OCI-M1 (cell line): ENCODE results near the gene BCKDHB.
"Not testable (repeated sequence)": the region's sequence is repeated elsewhere in the genome, so short reads cannot be mapped to it uniquely, and the experiment has no call there.

Experiments
- DNase-seq: peaks from one replicate; lab custom pipeline; 2025; lab: John Stamatoyannopoulos, UW

The BCKDHB gene

GRCh38 chr6:80209430-80209829, 103.0 kb downstream of the BCKDHB start:
- DNase-seq, result no peak

- no peak for DNase-seq
These were observed 104.1 kb downstream of the BCKDHB start for GRCh38 chr6:80210618-80211017.

- no peak for DNase-seq
These were observed 104.8 kb downstream of the BCKDHB start for GRCh38 chr6:80211286-80211685.

GRCh38 chr6:80211890-80212289, 105.4 kb downstream of the BCKDHB start:
- peak; percentile 73 for DNase-seq

- peak; percentile 84 for DNase-seq
These were observed 108.1 kb downstream of the BCKDHB start for GRCh38 chr6:80214436-80215022.

- DNase-seq, result no peak
These were observed 108.6 kb downstream of the BCKDHB start for GRCh38 chr6:80215063-80215462.

- no peak for DNase-seq
These were observed 111.3 kb downstream of the BCKDHB start for GRCh38 chr6:80217794-80218193.

GRCh38 chr6:80223743-80224212, 117.3 kb downstream of the BCKDHB start:
- DNase-seq, result no peak

GRCh38 chr6:80226151-80226550, 119.7 kb downstream of the BCKDHB start:
- DNase-seq, result no peak

- no peak for DNase-seq
These were observed 120.2 kb downstream of the BCKDHB start for GRCh38 chr6:80226699-80227098.

- DNase-seq, result no peak
These were observed 121.2 kb downstream of the BCKDHB start for GRCh38 chr6:80227545-80228105.

- DNase-seq, result no peak
These were observed 126.8 kb downstream of the BCKDHB start for GRCh38 chr6:80233262-80233661.

GRCh38 chr6:80233958-80234357, 127.5 kb downstream of the BCKDHB start:
- no peak for DNase-seq

GRCh38 chr6:80234401-80234800, 127.9 kb downstream of the BCKDHB start:
- DNase-seq, result no peak

GRCh38 chr6:80234908-80235307, 128.4 kb downstream of the BCKDHB start:
- no peak for DNase-seq

GRCh38 chr6:80235647-80236046, 129.2 kb downstream of the BCKDHB start:
- peak; percentile 23 for DNase-seq

GRCh38 chr6:80238754-80239153, 132.3 kb downstream of the BCKDHB start:
- not testable (repeated sequence) for DNase-seq

- peak; percentile 31 for DNase-seq
These were observed 138.6 kb downstream of the BCKDHB start for GRCh38 chr6:80245043-80245442.

GRCh38 chr6:80249897-80250296, 143.4 kb downstream of the BCKDHB start:
- peak; percentile 75 for DNase-seq

- peak; percentile 95 for DNase-seq
These were observed 144.0 kb downstream of the BCKDHB start for GRCh38 chr6:80250391-80250997.

- no peak for DNase-seq
These were observed 144.8 kb downstream of the BCKDHB start for GRCh38 chr6:80251321-80251720.

GRCh38 chr6:80254716-80255115, 148.2 kb downstream of the BCKDHB start:
- DNase-seq, result peak; percentile 55

GRCh38 chr6:80256691-80257090, 150.2 kb downstream of the BCKDHB start:
- DNase-seq, result no peak

GRCh38 chr6:80259118-80259517, 152.6 kb downstream of the BCKDHB start:
- no peak for DNase-seq
